Neural cell (in vitro differentiated cells): ENCODE results near the gene ABHD14A. TPM values are rescaled to one million over a fixed set of nuclear protein-coding genes. Genes with fewer than 3 reads are reported as not detected.
"Not testable (repeated sequence)": the region's sequence is repeated elsewhere in the genome, so short reads cannot be mapped to it uniquely, and the experiment has no call there.

ENCODE experiments used
- H2AFZ ChIP-seq: fragments of 200-600, 300-800 bp; sonication (generic), shearing (Covaris generic); 2 replicates; pipeline ENCODE4 v1.6.0; 2014; ENCODE audit warnings: low read depth, mild to moderate bottlenecking, antibody characterized with exemption, low read length, moderate library complexity
- H3F3A ChIP-seq: fragments of 200-600 bp; shearing (Covaris generic); 2 replicates; pipeline ENCODE4 v1.6.1; 2016; ENCODE audit warnings: mild to moderate bottlenecking, moderate library complexity, mixed read lengths, antibody characterized with exemption, low read length; ENCODE audit not compliant: insufficient read depth, poor library complexity, severe bottlenecking
- H3K27ac ChIP-seq: fragments of 200-600, 300-800 bp; sonication (generic), shearing (Covaris generic); 2 replicates; pipeline ENCODE4 v1.5.1; 2014; ENCODE audit warnings: mild to moderate bottlenecking, low read length, moderate library complexity
- H3K27me3 ChIP-seq: fragments of 300-800, 200-600 bp; sonication (generic), shearing (Covaris generic); 2 replicates; pipeline ENCODE4 v1.6.0; 2014; ENCODE audit warnings: mild to moderate bottlenecking, low read depth, low read length, moderate library complexity; ENCODE audit not compliant: insufficient read depth
- H3K36me3 ChIP-seq: fragments of 300-800, 200-600 bp; sonication (generic), shearing (Covaris generic); 2 replicates; pipeline ENCODE4 v1.5.1; 2014; ENCODE audit warnings: mild to moderate bottlenecking, antibody characterized with exemption, low read length, moderate library complexity; ENCODE audit not compliant: insufficient read depth
- H3K4me2 ChIP-seq: fragments of 300-800, 200-600 bp; sonication (generic), shearing (Covaris generic); 2 replicates; pipeline ENCODE4 v1.6.0; 2014; ENCODE audit warnings: mild to moderate bottlenecking, low read length
- H3K4me3 ChIP-seq: fragments of 300-800, 200-600 bp; sonication (generic), shearing (Covaris generic); 2 replicates; pipeline ENCODE4 v1.5.1; 2014; ENCODE audit warnings: mild to moderate bottlenecking, low read length, moderate library complexity
- H3K79me2 ChIP-seq: fragments of 200-600 bp; shearing (Covaris generic); replicated peaks from 2 replicates; pipeline ENCODE4 v1.6.0; 2014; ENCODE audit warnings: mild to moderate bottlenecking, low read length, moderate library complexity; ENCODE audit not compliant: insufficient read depth
- H3K9ac ChIP-seq: fragments of 300-800, 200-600 bp; sonication (generic), shearing (Covaris generic); 2 replicates; pipeline ENCODE4 v1.6.1; 2016; ENCODE audit warnings: mild to moderate bottlenecking, low read length, mixed read lengths
- H3K9me2 ChIP-seq: fragments of 200-600 bp; shearing (Covaris generic); 2 replicates; pipeline ENCODE4 v1.6.1; 2016; ENCODE audit warnings: mild to moderate bottlenecking, low read length, mixed read lengths; ENCODE audit not compliant: insufficient read depth
- H3K9me3 ChIP-seq: fragments of 200-600, 300-800 bp; sonication (generic), shearing (Covaris generic); 2 replicates; pipeline ENCODE4 v1.6.1; 2016; ENCODE audit warnings: mild to moderate bottlenecking, mixed run types, low read length, moderate library complexity, mixed read lengths
- H4K20me1 ChIP-seq: fragments of 200-600 bp; shearing (Covaris generic); 2 replicates; pipeline ENCODE4 v1.6.1; 2016; ENCODE audit warnings: mild to moderate bottlenecking, mixed run types; ENCODE audit not compliant: insufficient read depth
- EP300 ChIP-seq: fragments of 450-650 bp; conservative IDR thresholded peaks from 2 replicates; pipeline ENCODE4 v1.6.1; 2014; ENCODE audit warnings: antibody characterized with exemption, mild to moderate bottlenecking, moderate library complexity; ENCODE audit not compliant: poor library complexity, severe bottlenecking
- EZH2 ChIP-seq: fragments of 200-600, 300-800 bp; shearing (Covaris generic), sonication (generic); IDR thresholded peaks from 2 replicates; pipeline ENCODE4 v1.6.1; 2014; ENCODE audit warnings: antibody characterized with exemption, low read length, borderline replicate concordance, mild to moderate bottlenecking; ENCODE audit not compliant: insufficient read depth, poor library complexity, severe bottlenecking
- MXI1 ChIP-seq: fragments of 450-650 bp; conservative IDR thresholded peaks from 2 replicates; pipeline ENCODE4 v1.6.1; 2014; ENCODE audit warnings: antibody characterized with exemption, mild to moderate bottlenecking; ENCODE audit not compliant: poor library complexity, severe bottlenecking
- POLR2AphosphoS5 ChIP-seq: IDR thresholded peaks from 2 replicates; pipeline ENCODE4 v1.6.1; 2012
- RAD21 ChIP-seq: fragments of 450-650 bp; conservative IDR thresholded peaks from 2 replicates; pipeline ENCODE4 v1.6.1; 2014; ENCODE audit warnings: antibody characterized with exemption, mild to moderate bottlenecking, moderate library complexity
- SMC3 ChIP-seq: fragments of 450-650 bp; conservative IDR thresholded peaks from 2 replicates; pipeline ENCODE4 v1.6.1; 2014; ENCODE audit warnings: antibody characterized with exemption, mild to moderate bottlenecking, moderate library complexity; ENCODE audit not compliant: poor library complexity
- TAF1 ChIP-seq: IDR thresholded peaks from 2 replicates; pipeline ENCODE4 v1.6.1; 2012; ENCODE audit warnings: low read depth
- polyA plus RNA-seq: library from polyadenylated mRNA; depleted of rRNA; stranded (reverse); fragments of >200 nt; gene quantifications from 2 replicates; pipeline ENCODE4 v1.2.3, GENCODE V29; 2014
- TF ChIP-seq, protein P1 (sequence below): fragments of 450-650 bp; IDR thresholded peaks from 2 replicates; pipeline ENCODE4 v1.5.1; 2014; ENCODE audit warnings: antibody characterized with exemption, mild to moderate bottlenecking, moderate library complexity; ENCODE audit not compliant: poor library complexity, severe bottlenecking
- TF ChIP-seq, protein P2 (sequence below): IDR thresholded peaks from 2 replicates; pipeline ENCODE4 v1.6.1; 2012; ENCODE audit warnings: borderline replicate concordance

The ABHD14A gene
- polyA plus RNA-seq, 1 donor from 2014 or later: 57.8 TPM

DNA sequence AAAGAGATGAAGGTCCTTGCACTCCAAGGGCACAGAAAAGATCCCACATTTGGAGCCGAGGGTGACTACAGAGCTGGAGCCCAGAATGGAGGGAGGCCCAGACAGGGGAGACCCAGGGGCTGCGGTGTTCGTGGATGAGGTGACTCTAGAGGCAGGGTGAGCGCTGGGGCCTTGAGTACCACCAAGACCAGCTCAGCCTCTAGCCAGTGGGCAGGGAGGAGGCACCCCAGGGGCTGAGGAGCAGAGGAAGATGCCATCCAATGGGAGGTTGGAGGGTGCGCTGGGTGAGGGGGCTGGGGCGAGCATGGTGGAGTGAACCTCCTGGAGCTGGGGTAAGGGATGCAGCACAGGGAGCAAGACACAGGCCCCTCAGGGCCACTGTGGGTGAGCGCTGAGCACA is 46.4 kb upstream of the ABHD14A start:
- Histone ChIP-seq H3K4me2 (no peak overlapping the region), H3K9ac (no peak overlapping the region), H3K79me2 (no peaks in the 10 kb centered on the region), H3K9me2 (no peaks in the 10 kb centered on the region), H3K36me3 (no peaks in the 10 kb centered on the region), H3K27ac (no peak overlapping the region), H3F3A (no peaks in the 10 kb centered on the region), H3K4me3 (no peak overlapping the region), H3K27me3 (no peaks in the 10 kb centered on the region), H2AFZ (no peak overlapping the region), H3K9me3 (no peaks in the 10 kb centered on the region), H4K20me1 (no peaks in the 10 kb centered on the region)
- no peak for TF ChIP-seq EZH2
- TF ChIP-seq MXI1: no peak
- TF ChIP-seq RAD21: no peak
- no peak for TF ChIP-seq SMC3
- TF ChIP-seq, protein P1, sequence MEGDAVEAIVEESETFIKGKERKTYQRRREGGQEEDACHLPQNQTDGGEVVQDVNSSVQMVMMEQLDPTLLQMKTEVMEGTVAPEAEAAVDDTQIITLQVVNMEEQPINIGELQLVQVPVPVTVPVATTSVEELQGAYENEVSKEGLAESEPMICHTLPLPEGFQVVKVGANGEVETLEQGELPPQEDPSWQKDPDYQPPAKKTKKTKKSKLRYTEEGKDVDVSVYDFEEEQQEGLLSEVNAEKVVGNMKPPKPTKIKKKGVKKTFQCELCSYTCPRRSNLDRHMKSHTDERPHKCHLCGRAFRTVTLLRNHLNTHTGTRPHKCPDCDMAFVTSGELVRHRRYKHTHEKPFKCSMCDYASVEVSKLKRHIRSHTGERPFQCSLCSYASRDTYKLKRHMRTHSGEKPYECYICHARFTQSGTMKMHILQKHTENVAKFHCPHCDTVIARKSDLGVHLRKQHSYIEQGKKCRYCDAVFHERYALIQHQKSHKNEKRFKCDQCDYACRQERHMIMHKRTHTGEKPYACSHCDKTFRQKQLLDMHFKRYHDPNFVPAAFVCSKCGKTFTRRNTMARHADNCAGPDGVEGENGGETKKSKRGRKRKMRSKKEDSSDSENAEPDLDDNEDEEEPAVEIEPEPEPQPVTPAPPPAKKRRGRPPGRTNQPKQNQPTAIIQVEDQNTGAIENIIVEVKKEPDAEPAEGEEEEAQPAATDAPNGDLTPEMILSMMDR: no peak
- TF ChIP-seq, protein P2, sequence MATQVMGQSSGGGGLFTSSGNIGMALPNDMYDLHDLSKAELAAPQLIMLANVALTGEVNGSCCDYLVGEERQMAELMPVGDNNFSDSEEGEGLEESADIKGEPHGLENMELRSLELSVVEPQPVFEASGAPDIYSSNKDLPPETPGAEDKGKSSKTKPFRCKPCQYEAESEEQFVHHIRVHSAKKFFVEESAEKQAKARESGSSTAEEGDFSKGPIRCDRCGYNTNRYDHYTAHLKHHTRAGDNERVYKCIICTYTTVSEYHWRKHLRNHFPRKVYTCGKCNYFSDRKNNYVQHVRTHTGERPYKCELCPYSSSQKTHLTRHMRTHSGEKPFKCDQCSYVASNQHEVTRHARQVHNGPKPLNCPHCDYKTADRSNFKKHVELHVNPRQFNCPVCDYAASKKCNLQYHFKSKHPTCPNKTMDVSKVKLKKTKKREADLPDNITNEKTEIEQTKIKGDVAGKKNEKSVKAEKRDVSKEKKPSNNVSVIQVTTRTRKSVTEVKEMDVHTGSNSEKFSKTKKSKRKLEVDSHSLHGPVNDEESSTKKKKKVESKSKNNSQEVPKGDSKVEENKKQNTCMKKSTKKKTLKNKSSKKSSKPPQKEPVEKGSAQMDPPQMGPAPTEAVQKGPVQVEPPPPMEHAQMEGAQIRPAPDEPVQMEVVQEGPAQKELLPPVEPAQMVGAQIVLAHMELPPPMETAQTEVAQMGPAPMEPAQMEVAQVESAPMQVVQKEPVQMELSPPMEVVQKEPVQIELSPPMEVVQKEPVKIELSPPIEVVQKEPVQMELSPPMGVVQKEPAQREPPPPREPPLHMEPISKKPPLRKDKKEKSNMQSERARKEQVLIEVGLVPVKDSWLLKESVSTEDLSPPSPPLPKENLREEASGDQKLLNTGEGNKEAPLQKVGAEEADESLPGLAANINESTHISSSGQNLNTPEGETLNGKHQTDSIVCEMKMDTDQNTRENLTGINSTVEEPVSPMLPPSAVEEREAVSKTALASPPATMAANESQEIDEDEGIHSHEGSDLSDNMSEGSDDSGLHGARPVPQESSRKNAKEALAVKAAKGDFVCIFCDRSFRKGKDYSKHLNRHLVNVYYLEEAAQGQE: no peak
- TF ChIP-seq POLR2AphosphoS5: no peak
- TF ChIP-seq EP300: no peak
- no peak for TF ChIP-seq TAF1

DNA sequence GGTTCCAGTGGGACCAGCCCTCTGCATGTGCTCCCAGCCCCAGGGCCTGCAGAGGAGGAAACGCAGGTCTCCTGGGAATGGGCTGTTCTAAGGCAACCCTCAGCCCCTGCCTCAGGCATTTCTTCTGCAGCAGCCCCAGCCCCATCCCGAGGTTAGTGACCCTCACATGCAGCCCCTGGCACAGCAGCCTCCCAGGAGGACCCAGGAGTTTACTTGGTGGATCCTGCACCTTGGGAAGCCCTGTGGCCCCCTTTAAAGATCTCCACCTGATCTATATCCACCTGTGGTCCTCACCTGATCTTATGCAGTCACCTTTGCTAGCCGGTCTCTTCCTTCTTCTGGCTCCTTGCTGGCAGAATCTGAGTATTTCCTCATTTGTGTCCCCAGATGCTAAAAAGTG is 45.9 kb upstream of the ABHD14A start:
- H4K20me1 ChIP-seq, H3K36me3 ChIP-seq, H3K9me3 ChIP-seq: not testable (repeated sequence)

DNA sequence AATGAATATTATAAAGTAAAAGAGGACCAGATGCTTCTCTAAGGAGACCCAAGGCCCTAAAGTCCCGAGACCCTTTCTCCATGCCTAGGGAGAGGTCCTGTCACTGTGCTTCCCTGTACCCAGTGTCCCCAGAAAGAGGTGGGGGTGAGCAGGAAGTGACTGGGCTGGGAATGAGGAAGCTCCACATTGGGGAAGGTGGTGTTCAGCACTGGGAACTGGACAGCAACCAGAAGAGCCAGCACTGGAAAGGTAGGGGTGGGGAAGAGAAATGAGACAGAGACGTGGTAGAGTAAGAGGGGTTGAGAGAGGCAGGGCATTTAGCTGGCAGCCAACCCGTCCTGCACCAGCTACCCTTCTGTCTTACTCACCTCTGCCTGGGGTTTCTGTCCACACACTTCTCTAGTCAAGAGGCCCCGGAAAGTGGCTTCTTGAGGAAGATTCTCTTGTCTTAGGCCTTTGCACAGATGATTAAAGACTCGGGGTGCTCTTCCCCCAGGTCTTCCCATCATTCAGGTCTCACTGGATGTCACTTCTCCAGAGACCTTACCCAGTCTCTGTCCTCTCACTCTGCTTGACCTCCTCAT is 45.4 kb upstream of the ABHD14A start:
- H3F3A ChIP-seq: no peaks in the 10 kb centered on the region
- no peak overlapping the region for H3K27ac ChIP-seq
- H2AFZ ChIP-seq: no peak overlapping the region
- TF ChIP-seq SMC3 (no peak), POLR2AphosphoS5 (no peak), MXI1 (no peak), TAF1 (no peak), RAD21 (no peak)
- no peaks in the 10 kb centered on the region for H3K9me3 ChIP-seq
- no peak overlapping the region for H3K4me3 ChIP-seq
- H3K79me2 ChIP-seq: no peaks in the 10 kb centered on the region
- no peaks in the 10 kb centered on the region for H3K36me3 ChIP-seq
- no peaks in the 10 kb centered on the region for H4K20me1 ChIP-seq
- no peaks in the 10 kb centered on the region for H3K27me3 ChIP-seq
- no peak overlapping the region for H3K4me2 ChIP-seq
- no peaks in the 10 kb centered on the region for H3K9me2 ChIP-seq
- no peak overlapping the region for H3K9ac ChIP-seq

More for the DNA sequence above, 45.9 kb upstream of the ABHD14A start:
- not testable (repeated sequence) for H3K79me2 ChIP-seq, H3K9me2 ChIP-seq, H3K4me2 ChIP-seq, H3K27me3 ChIP-seq, H2AFZ ChIP-seq, H3K9ac ChIP-seq, H3K4me3 ChIP-seq, H3F3A ChIP-seq, H3K27ac ChIP-seq
